HG03103 (cell line): Measurements from ENCODE around the gene ELMOD2.

ENCODE experiments used
- ATAC-seq: cut with Tn5 transposase; IDR thresholded peaks from one replicate; pipeline ENCODE4 v1.9.1; 2021; ENCODE audit warnings: low read depth; ENCODE audit not compliant: unreplicated experiment

ELMOD2 gene

GRCh38 chr4:140579278-140579677 lies 55.3 kb downstream of the ELMOD2 start:
- no peak for ATAC-seq

GRCh38 chr4:140581078-140581477 lies 57.1 kb downstream of the ELMOD2 start:
- ATAC-seq = no peak

- no peak for ATAC-seq
Observed at GRCh38 chr4:140584439-140584838, 60.5 kb downstream of the ELMOD2 start.

GRCh38 chr4:140595065-140595464 lies 71.1 kb downstream of the ELMOD2 start:
- peak; percentile 77 for ATAC-seq

- no peak for ATAC-seq
Observed at GRCh38 chr4:140600408-140600807, 76.4 kb downstream of the ELMOD2 start.

GRCh38 chr4:140602714-140603113 lies 78.7 kb downstream of the ELMOD2 start:
- ATAC-seq = no peak

- no peak for ATAC-seq
Observed at GRCh38 chr4:140603286-140603685, 79.3 kb downstream of the ELMOD2 start.
